GM12874 (cell line): ENCODE measurements around the gene FRMD3.

ENCODE experiments used
- CTCF ChIP-seq: IDR thresholded peaks from 2 replicates; pipeline ENCODE4 v1.5.1; 2011; ENCODE audit warnings: low read depth, mild to moderate bottlenecking, control low read depth, low read length, moderate library complexity; ENCODE audit not compliant: insufficient read depth

The FRMD3 gene

GRCh38 chr9:83472764-83473163 lies 65.4 kb downstream of the FRMD3 start:
- no peak for TF ChIP-seq CTCF

GRCh38 chr9:83472221-83472665 lies 66.0 kb downstream of the FRMD3 start:
- no peak for TF ChIP-seq CTCF

- TF ChIP-seq CTCF = no peak
Measured at GRCh38 chr9:83471241-83471640, 67.0 kb downstream of the FRMD3 start.

- TF ChIP-seq CTCF = no peak
Measured at GRCh38 chr9:83469722-83470121, 68.5 kb downstream of the FRMD3 start.

- TF ChIP-seq CTCF = no peak
Measured at GRCh38 chr9:83468821-83469220, 69.4 kb downstream of the FRMD3 start.

GRCh38 chr9:83466877-83467276 lies 71.3 kb downstream of the FRMD3 start:
- no peak for TF ChIP-seq CTCF

- TF ChIP-seq CTCF = no peak
Measured at GRCh38 chr9:83466351-83466750, 71.8 kb downstream of the FRMD3 start.

GRCh38 chr9:83459830-83460229 lies 78.4 kb downstream of the FRMD3 start:
- TF ChIP-seq CTCF = no peak
